Measurements from ENCODE around the gene ZNF593. TPM values are rescaled to one million over a fixed set of nuclear protein-coding genes. Genes with fewer than 3 reads are reported as not detected.
A peak's percentile ranks its signal among the peaks of the same experiment; 100 is the strongest.

The ZNF593 gene
- total and polyA plus RNA-seq, 11 donors, result 13.7 to 147 (median 22.6) TPM

- peak in 3 of 4 donors; percentile 27 to 55 (median 36) for ATAC-seq
- H3K27ac ChIP-seq, result peak overlapping the region in 4 of 12 donors; percentile 8 to 87 (median 18)
- peak overlapping the region in 1 of 12 donors; percentile 39 for H3K4me3 ChIP-seq
- H3K9me3 ChIP-seq, result no peaks in the 10 kb centered on the region
- H3K36me3 ChIP-seq, result peaks cover 0 to 14% (median 10%) of the 10 kb centered on the region in 9 donors
- TF ChIP-seq POLR2A (IDR thresholded peaks at IDR 0.05) (no peak), CTCF (IDR thresholded peaks at IDR 0.05) (no peak)
- no peaks in the 10 kb centered on the region for H3K27me3 ChIP-seq
- H3K4me1 ChIP-seq, result peaks cover 0 to 59% (median 16%) of the 10 kb centered on the region in 12 donors
- WGBS, 4 donors, result 49 to 53% (median 52%) methylated on average over 13 of the region's 13 CpGs
- no peak for DNase-seq
- intact Hi-C loops (cut with DNase I), result no loop called here
These were observed 42.2 kb upstream of the ZNF593 start for GRCh38 chr1:26127235-26128163.

- H3K9me3 ChIP-seq, result peaks cover 0 to 9% (median 0%) of the 10 kb centered on the region in 12 donors
- ATAC-seq (no peak), DNase-seq (no peak)
- H3K4me1 ChIP-seq, result peaks cover 0 to 36% (median 6%) of the 10 kb centered on the region in 12 donors
- intact Hi-C loops (cut with DNase I), result no loop called here
- TF ChIP-seq POLR2A (IDR thresholded peaks at IDR 0.05) (no peak), CTCF (IDR thresholded peaks at IDR 0.05) (no peak)
- H3K27ac ChIP-seq, result no peak overlapping the region
- WGBS, 4 donors, result 92 to 95% (median 94%) methylated on average over 4 of the region's 4 CpGs
- H3K4me3 ChIP-seq, result no peak overlapping the region
- H3K27me3 ChIP-seq, result no peaks in the 10 kb centered on the region
- no peaks in the 10 kb centered on the region for H3K36me3 ChIP-seq
These were observed 39.9 kb upstream of the ZNF593 start for GRCh38 chr1:26129778-26130177.

- intact Hi-C loops (cut with DNase I), result no loop called here
- Histone ChIP-seq H3K4me1 (peaks cover 0 to 27% (median 6%) of the 10 kb centered on the region in 12 donors), H3K36me3 (no peaks in the 10 kb centered on the region), H3K9me3 (peaks cover 0 to 12% (median 0%) of the 10 kb centered on the region in 12 donors), H3K27me3 (no peaks in the 10 kb centered on the region), H3K27ac (no peak overlapping the region), H3K4me3 (no peak overlapping the region)
- 70 to 85% (median 75%) methylated on average over 1 of the region's 1 CpG for WGBS, 4 donors
- no peak for DNase-seq
- TF ChIP-seq CTCF (IDR thresholded peaks at IDR 0.05) (no peak), POLR2A (IDR thresholded peaks at IDR 0.05) (no peak)
- ATAC-seq, result no peak
These were observed 39.0 kb upstream of the ZNF593 start for GRCh38 chr1:26130695-26131094.

GRCh38 chr1:26132128-26132833, 37.4 kb upstream of the ZNF593 start:
- Histone ChIP-seq H3K27me3 (no peaks in the 10 kb centered on the region), H3K4me1 (peaks cover 0 to 11% (median 3%) of the 10 kb centered on the region in 12 donors), H3K27ac (no peak overlapping the region), H3K36me3 (no peaks in the 10 kb centered on the region), H3K9me3 (peaks cover 0 to 12% (median 0%) of the 10 kb centered on the region in 12 donors), H3K4me3 (no peak overlapping the region)
- intact Hi-C loops (cut with DNase I), result no loop called here
- TF ChIP-seq CTCF (IDR thresholded peaks at IDR 0.05), result no peak
- ATAC-seq (no peak), DNase-seq (no peak)
- 80 to 89% (median 84%) methylated on average over 5 of the region's 5 CpGs for WGBS, 4 donors

Measured in heart left ventricle (tissue), 16 donors.